Upper lobe of right lung (tissue), 1 donor: ENCODE measurements around the gene MYBL2. TPM values are rescaled to one million over a fixed set of nuclear protein-coding genes. Genes with fewer than 3 reads are reported as not detected.
A peak's percentile ranks its signal among the peaks of the same experiment; 100 is the strongest.

Experiments used
- ATAC-seq: fragments of 200-7000 bp; cut with Tn5 transposase; one replicate; pipeline ENCODE4 v1.9.1; 2020; ENCODE audit warnings: mild to moderate bottlenecking, moderate library complexity
- DNase-seq: peaks from one replicate; pipeline ENCODE4 v3.0.0-alpha.2; 2020
- H3K27ac ChIP-seq: fragments of 200-600 bp; one replicate; pipeline ENCODE4 v1.8.0; 2022
- H3K27me3 ChIP-seq: fragments of 200-600 bp; one replicate; pipeline ENCODE4 v1.8.0; 2022; ENCODE audit warnings: mild to moderate bottlenecking
- H3K36me3 ChIP-seq: fragments of 200-600 bp; one replicate; pipeline ENCODE4 v1.8.0; 2022
- H3K4me1 ChIP-seq: fragments of 200-600 bp; one replicate; pipeline ENCODE4 v1.8.0; 2022
- H3K4me3 ChIP-seq: fragments of 200-600 bp; one replicate; pipeline ENCODE4 v1.8.0; 2022; ENCODE audit warnings: mild to moderate bottlenecking
- H3K9me3 ChIP-seq: fragments of 200-600 bp; one replicate; pipeline ENCODE4 v1.8.0; 2022
- intact Hi-C: fragments of 100-400 bp; cut with DNase I; formaldehyde crosslinking; loops from one replicate; pipeline ENCODE4 v1.11.0; 2022
- total RNA-seq: library from RNA; stranded (reverse); fragmentation: NEBNext Ultra II Directional; extraction: Animal tissue kit (Norgen Biotek cat#: 25700); gene quantifications from one replicate; pipeline ENCODE4 v1.2.1, GENCODE V29; 2021
- TF ChIP-seq, protein P1 (sequence below): fragments of 200-600 bp; IDR thresholded peaks from one replicate; pipeline ENCODE4 v1.8.0; 2022; ENCODE audit warnings: antibody characterized with exemption
- donor health status: DM: no; HTN: yes; CAD: no; lungs with severe emphysema.

Gene MYBL2
- total RNA-seq, 1 donor from 2014 or later, result 1.0 TPM

DNA sequence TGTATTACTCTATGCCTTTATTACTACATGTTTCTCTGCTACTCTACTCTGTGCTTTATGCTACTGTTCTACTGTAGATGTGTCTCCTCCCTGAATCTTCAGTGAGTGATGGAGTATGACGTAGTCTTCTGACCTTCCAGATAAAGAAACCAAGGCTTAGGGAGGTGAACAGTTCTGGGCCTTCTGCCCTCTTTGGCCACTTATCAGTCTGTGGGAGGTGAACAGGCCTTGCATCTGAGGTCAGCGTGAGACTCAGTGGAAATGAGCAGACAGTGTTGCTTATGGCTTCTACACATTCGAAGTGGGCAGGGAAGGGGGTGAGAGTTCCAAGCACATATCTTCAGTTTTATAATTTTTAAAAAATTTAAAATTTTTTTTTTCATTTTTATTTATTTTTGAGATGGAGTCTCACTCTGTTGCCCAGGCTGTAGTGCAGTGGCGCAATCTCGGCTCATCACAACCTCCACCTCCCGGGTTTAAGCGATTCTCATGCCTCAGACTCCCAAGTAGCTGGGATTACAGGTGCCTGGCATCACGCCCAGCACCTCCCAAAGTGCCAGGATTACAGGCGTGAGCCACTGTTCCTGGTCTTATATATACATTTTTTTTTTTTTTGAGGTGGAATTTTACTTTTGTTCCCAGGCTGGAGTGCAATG, 24.2 kb downstream of the MYBL2 start:
- Histone ChIP-seq H3K27me3 (no peaks in the 10 kb centered on the region), H3K36me3 (no peaks in the 10 kb centered on the region), H3K4me3 (no peak overlapping the region), H3K4me1 (no peaks in the 10 kb centered on the region), H3K27ac (no peak overlapping the region), H3K9me3 (no peaks in the 10 kb centered on the region)
- ATAC-seq (no peak), DNase-seq (no peak)
- TF ChIP-seq, protein P1, sequence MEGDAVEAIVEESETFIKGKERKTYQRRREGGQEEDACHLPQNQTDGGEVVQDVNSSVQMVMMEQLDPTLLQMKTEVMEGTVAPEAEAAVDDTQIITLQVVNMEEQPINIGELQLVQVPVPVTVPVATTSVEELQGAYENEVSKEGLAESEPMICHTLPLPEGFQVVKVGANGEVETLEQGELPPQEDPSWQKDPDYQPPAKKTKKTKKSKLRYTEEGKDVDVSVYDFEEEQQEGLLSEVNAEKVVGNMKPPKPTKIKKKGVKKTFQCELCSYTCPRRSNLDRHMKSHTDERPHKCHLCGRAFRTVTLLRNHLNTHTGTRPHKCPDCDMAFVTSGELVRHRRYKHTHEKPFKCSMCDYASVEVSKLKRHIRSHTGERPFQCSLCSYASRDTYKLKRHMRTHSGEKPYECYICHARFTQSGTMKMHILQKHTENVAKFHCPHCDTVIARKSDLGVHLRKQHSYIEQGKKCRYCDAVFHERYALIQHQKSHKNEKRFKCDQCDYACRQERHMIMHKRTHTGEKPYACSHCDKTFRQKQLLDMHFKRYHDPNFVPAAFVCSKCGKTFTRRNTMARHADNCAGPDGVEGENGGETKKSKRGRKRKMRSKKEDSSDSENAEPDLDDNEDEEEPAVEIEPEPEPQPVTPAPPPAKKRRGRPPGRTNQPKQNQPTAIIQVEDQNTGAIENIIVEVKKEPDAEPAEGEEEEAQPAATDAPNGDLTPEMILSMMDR, result no peak
- intact Hi-C loops, result no loop called here

DNA sequence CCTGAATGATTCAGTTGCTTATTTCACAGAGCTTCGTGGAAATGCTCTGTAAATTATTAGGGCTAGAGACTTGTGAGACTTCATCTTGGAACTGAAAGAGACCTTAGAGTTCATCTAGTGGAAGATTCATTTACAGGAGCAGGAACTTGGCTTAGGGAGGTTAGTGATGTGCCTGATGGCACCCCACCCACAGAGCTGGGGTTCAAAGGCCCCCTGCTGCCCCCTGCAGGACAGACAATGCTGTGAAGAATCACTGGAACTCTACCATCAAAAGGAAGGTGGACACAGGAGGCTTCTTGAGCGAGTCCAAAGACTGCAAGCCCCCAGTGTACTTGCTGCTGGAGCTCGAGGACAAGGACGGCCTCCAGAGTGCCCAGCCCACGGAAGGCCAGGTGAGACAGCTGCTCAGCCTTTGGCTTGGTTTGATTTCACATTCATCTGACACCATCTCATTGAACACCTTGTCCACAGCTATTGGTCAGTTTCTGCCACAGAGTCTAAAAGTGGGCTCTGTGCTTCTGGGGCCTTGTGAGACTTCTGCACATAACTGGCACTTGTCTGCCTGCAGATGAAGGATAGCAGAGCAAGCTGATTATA, 25.1 kb downstream of the MYBL2 start:
- no peaks in the 10 kb centered on the region for H3K27me3 ChIP-seq
- no peak overlapping the region for H3K27ac ChIP-seq
- H3K4me3 ChIP-seq, result no peak overlapping the region
- H3K36me3 ChIP-seq, result no peaks in the 10 kb centered on the region
- no peak for DNase-seq
- no peaks in the 10 kb centered on the region for H3K4me1 ChIP-seq
- intact Hi-C loops, result no loop called here
- peak; percentile 68 for ATAC-seq
- TF ChIP-seq, protein P1, result peak; percentile 52
- H3K9me3 ChIP-seq, result no peaks in the 10 kb centered on the region

DNA sequence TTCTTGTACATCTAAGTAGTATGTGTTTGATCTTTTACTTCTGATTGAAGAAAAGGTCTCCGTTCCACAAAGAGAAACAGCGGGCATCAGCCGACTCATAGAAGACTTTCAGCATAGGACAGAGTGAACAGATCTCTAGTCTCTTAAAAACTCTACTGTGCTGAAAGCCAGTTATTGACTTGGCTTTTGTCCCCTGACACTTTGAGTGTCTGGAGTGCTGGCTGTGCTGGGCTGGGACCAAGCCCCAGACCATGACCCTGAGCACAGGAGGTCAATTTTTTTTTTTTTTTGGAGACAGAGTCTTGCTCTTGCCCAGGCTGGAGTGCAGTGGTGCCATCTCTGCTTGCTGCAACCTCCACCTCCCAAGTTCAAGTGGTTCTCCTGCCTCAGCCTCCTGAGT, 27.8 kb downstream of the MYBL2 start:
- no peak for DNase-seq
- Histone ChIP-seq H3K9me3 (no peaks in the 10 kb centered on the region), H3K4me1 (no peaks in the 10 kb centered on the region), H3K4me3 (no peak overlapping the region), H3K27me3 (no peaks in the 10 kb centered on the region), H3K36me3 (no peaks in the 10 kb centered on the region), H3K27ac (no peak overlapping the region)
- intact Hi-C loops, result no loop called here
- ATAC-seq, result no peak
- TF ChIP-seq, protein P1, result no peak

DNA sequence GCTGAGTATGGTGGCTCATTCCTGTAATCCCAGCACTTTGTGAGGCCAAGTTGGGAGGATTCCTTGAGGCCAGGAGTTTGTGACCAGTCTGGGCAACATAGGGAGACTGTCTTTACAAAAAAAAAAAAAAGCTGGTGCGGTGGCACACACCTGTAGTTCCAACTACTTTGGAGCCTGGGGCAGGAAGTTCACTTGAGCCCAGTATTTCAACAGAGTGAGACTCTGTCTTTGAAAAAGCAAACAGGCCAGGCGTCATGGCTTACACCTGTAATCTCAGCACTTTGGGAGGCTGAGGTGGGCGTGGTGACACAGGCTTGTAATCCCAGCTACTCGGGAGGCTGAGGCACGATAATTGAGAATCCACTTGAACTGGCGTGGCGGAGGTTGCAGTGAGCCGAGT, 28.7 kb downstream of the MYBL2 start:
- H3K4me1 ChIP-seq, result no peaks in the 10 kb centered on the region
- no peak for DNase-seq
- no peaks in the 10 kb centered on the region for H3K36me3 ChIP-seq
- ATAC-seq, result no peak
- no peak overlapping the region for H3K27ac ChIP-seq
- no peaks in the 10 kb centered on the region for H3K9me3 ChIP-seq
- TF ChIP-seq, protein P1, result no peak
- H3K4me3 ChIP-seq, result no peak overlapping the region
- intact Hi-C loops, result no loop called here
- no peaks in the 10 kb centered on the region for H3K27me3 ChIP-seq

DNA sequence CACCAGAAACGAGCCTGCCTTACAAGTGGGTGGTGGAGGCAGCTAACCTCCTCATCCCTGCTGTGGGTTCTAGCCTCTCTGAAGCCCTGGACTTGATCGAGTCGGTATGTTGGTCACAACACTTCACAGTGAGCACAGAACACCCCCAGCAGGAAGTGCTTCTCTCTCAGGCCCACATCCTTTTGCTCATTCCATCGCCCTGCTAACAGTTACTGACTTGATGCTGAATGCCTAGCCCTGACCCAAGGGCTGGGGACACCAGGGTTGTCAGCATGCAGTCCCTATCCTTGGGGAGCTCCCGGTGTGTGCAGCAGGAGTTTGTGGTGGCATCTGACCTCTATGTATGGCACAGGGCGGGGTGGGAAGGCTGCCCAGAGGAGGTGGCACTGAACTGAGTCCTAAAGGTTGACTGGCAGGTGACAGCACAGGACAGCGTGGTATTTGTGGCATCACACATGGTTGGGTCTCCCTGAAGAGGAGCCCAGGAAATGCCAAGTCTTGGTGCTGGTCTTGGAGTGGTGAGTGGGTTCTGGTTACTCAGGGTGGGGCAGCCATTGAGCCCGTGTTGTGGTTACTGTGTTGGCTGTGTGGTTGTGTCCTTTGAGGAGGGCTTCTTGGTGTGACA, 33.1 kb downstream of the MYBL2 start:
- no peaks in the 10 kb centered on the region for H3K4me1 ChIP-seq
- no peak for DNase-seq
- no peak overlapping the region for H3K27ac ChIP-seq
- H3K4me3 ChIP-seq, result no peak overlapping the region
- no peak for ATAC-seq
- no peaks in the 10 kb centered on the region for H3K27me3 ChIP-seq
- intact Hi-C loops, result no loop called here
- H3K9me3 ChIP-seq, result no peaks in the 10 kb centered on the region
- TF ChIP-seq, protein P1, result no peak
- H3K36me3 ChIP-seq, result no peaks in the 10 kb centered on the region
